WI38 (cell line): Measurements from ENCODE around the gene FAM229B.
A peak's percentile ranks its signal among the peaks of the same experiment; 100 is the strongest.
"Not testable (repeated sequence)": the region's sequence is repeated elsewhere in the genome, so short reads cannot be mapped to it uniquely, and the experiment has no call there.

Experiments used
- H3K4me3 ChIP-seq: 2 replicates; pipeline ENCODE4 v1.5.1; 2011; ENCODE audit warnings: low read depth, mild to moderate bottlenecking, control low read depth, low read length
- TF ChIP-seq, protein P1 (sequence below): IDR thresholded peaks from 2 replicates; pipeline ENCODE4 v1.5.1; 2012; ENCODE audit warnings: low read depth, mild to moderate bottlenecking, control low read depth, low read length

Gene FAM229B

DNA sequence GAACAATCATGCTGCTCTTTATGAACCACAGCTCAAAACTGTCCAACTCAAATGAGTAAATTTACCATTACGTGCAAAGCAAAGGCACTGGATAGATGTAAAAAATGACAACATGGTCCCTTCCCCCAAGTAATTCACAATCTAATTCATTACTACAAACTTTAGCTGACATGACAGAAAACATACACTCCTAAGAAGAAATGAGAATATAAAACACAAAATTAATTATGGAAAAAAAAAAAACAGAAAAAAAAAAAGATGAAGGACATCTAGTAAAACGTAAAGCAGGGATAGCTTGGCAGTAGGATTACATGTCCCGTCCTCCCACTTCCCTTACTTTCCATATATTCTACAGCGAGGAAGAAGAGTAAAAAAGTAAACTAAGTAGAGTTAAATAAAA, 5.8 kb upstream of the FAM229B start:
- no peak overlapping the region for H3K4me3 ChIP-seq
- TF ChIP-seq, protein P1, sequence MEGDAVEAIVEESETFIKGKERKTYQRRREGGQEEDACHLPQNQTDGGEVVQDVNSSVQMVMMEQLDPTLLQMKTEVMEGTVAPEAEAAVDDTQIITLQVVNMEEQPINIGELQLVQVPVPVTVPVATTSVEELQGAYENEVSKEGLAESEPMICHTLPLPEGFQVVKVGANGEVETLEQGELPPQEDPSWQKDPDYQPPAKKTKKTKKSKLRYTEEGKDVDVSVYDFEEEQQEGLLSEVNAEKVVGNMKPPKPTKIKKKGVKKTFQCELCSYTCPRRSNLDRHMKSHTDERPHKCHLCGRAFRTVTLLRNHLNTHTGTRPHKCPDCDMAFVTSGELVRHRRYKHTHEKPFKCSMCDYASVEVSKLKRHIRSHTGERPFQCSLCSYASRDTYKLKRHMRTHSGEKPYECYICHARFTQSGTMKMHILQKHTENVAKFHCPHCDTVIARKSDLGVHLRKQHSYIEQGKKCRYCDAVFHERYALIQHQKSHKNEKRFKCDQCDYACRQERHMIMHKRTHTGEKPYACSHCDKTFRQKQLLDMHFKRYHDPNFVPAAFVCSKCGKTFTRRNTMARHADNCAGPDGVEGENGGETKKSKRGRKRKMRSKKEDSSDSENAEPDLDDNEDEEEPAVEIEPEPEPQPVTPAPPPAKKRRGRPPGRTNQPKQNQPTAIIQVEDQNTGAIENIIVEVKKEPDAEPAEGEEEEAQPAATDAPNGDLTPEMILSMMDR: no peak

DNA sequence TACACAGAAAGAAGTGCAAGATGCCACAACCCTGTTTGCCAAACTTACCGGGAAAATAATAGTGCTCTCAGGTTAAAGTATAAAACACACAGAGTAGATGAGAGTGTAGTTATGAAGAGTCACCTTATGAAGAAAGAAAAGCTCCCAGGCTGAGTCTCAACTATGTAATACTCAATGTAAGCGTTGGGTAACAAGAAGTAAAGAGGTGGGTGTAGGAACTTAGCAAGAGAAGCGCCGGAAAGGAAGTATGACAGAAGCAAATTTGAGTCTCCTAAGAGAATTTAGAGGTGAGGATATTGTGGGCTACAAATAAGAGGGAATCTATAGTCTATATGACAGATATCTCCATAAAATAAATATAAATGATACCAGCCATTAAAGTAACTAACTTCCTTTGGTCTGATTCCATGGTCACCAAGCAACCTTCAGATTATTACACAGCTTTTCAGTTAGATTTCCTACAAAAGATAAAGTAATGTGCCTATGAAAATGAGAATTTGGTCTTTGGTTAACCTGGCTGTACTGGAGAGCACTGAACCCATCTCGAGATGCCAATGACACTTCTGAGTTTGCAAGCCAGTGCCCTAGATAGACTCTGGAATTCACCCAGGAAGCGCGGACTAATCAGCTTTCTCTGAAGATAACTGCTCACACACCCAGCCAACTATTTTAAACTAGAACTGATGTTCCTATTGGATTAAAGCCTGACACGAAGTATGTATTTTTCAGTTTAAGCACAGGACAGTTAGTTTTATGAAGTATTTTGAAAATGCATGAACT, 1.9 kb upstream of the FAM229B start:
- TF ChIP-seq, protein P1: no peak
- no peak overlapping the region for H3K4me3 ChIP-seq

DNA sequence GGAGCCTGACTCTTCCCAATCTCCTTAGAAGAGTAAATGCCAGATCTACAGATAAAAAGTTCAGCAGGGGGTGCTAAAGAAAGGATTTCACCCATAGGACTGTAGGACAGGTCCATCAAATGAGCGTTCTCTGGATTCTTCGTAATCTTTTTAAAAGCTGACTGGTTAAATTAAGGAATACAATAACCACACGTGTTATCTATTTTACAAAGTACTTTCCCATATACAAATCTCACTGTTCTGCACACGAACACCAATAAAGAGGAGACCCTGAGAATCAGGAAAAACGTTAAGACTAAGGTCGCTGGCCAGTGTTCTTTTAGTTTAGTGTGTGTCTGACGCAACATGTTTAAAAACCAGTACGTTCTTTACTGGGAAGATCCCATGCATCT, 651 bp upstream of the FAM229B start:
- TF ChIP-seq, protein P1: peak; percentile 7; the same call in 1 of the 2 replicates
- H3K4me3 ChIP-seq: peak overlapping the region; percentile 77

DNA sequence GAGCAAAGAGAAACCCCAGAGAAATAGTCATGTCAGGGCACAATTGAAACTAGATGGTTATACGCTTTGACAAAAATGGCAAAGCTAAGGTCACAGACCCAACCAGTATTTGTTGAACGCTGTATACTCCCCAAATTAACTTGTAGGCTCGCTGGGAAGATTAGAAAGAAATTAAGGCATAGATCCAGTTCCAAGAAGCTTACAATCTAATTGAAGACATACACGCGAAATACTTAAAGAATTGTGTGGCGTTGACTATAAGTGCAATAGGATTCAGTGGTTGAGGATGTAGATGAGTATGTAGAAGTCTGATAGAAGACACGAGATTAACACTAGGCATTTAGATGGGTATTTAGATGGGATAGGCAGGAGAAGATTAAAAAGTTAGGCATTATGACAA, 525 bp downstream of the FAM229B start:
- H3K4me3 ChIP-seq: peak overlapping the region; percentile 77
- TF ChIP-seq, protein P1: no peak

DNA sequence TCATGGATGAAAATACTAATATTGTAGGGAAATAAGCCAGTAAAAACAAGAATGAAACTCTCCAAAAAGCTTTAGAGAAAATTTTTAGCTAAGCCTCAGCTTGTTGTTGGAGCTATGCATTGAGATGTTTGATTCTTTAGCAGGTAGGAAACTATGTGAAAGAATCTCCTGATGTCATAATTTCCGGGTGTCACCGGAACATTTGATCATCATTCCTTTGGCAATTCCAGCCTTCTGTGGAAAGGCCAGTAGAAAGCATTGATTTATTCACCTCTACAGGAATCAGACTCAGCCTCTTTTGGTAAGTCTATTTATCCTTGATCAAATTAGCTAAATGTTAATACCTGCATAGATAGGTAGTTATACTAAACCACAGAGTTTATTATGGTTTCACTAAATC, 9.5 kb downstream of the FAM229B start:
- TF ChIP-seq, protein P1: no peak
- H3K4me3 ChIP-seq: no peak overlapping the region

DNA sequence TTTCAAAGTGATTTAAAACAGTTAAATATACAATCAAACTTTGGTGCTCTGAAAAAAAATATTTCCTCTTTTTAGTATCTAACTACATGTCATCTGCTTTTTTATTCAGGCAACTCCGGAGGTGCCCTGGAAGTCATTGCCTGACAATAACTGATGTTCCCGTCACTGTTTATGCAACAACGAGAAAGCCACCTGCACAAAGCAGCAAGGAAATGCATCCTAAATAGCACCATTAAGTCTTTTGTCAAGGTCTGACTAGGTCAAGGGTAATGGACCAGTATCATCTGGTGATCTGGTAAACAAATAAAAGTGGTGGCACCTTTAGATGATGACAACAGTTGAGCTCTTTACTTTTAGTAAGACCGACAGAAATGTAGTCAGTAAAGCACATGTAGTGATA, 13.2 kb downstream of the FAM229B start:
- TF ChIP-seq, protein P1: no peak
- H3K4me3 ChIP-seq: no peak overlapping the region

DNA sequence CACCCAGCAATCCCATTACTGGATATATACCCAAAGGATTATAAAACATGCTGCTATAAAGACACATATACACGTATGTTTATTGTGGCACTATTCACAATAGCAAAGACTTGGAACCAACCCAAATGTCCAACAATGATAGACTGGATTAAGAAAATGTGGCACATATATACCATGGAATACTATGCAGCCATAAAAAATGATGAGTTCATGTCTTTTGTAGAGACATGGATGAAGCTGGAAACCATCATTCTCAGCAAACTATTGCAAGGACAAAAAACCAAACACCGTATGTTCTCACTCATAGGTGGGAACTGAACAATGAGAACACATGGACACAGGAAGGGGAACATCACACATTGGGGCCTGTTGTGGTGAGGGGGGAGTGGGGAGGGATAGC, 18.6 kb downstream of the FAM229B start:
- not testable (repeated sequence) for H3K4me3 ChIP-seq

DNA sequence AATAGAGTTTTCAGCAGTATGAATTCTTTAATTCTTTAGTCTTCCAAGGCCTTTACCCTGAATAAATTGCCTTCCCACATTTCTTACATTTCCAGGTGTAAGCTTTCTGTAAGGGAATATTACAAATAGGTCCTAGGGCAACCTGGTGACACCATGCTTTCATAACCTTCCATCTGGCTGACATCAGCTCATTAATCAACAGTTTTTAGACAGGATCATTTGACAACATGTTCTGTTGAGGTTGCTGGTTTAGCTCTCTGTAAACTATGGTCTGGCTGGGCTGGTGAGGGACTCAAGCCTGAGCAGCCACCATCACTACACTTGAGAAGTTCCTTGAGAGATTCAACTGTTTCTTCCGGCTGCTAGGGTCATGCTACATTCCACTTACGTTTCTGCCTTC, 19.2 kb downstream of the FAM229B start:
- TF ChIP-seq, protein P1: no peak
- no peak overlapping the region for H3K4me3 ChIP-seq
